GM21526 (cell line): ENCODE measurements around the gene CHFR.
"Not testable (repeated sequence)": the region's sequence is repeated elsewhere in the genome, so short reads cannot be mapped to it uniquely, and the experiment has no call there.

Experiments
- ATAC-seq: cut with Tn5 transposase; IDR thresholded peaks from one replicate; pipeline ENCODE4 v1.9.1; 2021; ENCODE audit warnings: moderate library complexity; ENCODE audit not compliant: unreplicated experiment, low FRiP score

The CHFR gene

DNA sequence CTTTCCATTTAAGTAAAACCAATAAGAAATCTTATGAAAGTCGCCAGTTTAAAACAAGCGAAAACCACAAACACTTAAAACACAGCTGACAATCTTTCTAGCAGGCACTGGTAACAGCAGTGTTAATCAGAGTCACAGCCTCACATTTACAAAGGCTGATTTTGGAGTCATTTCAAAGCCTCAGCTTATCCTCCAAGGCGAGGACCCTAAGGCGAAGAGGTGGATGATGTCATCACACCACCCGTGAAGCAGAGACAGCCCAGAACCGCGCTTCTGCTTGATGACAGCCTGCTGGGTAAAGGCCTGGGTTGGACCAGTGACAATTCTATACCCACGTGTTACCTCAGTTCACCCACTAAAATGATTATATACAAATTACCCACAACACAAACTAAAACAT, 68.8 kb downstream of the CHFR start:
- ATAC-seq, result no peak

- no peak for ATAC-seq
These were observed 73.2 kb downstream of the CHFR start for GRCh38 chr12:132814232-132814631.

- no peak for ATAC-seq
These were observed 74.0 kb downstream of the CHFR start for GRCh38 chr12:132813443-132813842.

DNA sequence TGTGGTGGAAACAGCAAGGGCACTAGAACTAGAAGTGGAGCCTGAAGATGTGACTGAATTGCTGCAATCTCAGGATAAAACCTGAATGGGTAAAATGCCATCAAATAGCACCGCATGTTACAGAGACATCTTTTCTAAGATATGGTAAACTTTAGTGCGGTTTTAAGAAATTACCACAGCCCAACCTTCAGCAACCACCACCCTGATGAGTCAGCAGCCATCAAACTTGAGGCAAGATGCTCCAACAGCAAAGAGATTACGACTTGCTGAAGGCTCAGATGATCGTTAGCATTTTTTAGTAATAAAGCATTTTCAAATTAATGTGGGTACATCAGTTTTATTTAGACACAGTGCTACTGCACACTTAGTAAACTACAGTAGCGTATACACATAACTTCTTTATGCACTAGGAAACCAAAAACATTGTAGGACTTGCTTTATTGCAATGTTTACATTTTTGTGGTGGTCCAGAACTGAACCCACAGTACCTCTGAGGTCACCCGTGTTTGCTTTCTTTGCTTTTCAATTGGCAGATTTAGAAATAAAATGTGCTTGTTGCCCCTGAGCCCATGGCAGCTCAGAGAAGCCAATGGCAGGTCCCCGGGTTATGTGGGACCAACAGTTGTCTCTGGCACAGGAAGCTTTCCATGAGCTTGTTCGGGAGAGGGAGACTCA, 74.6 kb downstream of the CHFR start:
- no peak for ATAC-seq

GRCh38 chr12:132809391-132809790, 78.0 kb downstream of the CHFR start:
- ATAC-seq, result not testable (repeated sequence)

GRCh38 chr12:132807295-132808092, 79.9 kb downstream of the CHFR start:
- ATAC-seq, result no peak

DNA sequence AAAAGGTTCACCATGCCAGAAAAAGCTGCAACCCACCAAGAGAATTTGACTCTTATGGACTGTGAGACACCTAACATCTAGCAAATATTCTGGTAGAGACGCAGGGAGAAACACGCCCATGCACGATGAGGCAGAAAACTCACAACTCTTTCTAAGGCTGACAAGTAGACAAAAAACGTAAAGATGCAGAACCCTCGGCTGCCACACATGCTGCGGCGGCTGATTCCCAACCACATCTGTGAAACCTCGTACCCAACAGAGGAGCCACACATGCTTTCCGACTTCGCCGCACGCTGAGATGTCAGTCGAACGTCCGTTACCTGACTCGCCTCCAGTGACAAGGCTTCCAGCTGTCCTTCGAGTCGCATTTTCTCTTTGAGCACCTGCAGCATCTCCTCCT, 80.5 kb downstream of the CHFR start:
- ATAC-seq, result no peak

DNA sequence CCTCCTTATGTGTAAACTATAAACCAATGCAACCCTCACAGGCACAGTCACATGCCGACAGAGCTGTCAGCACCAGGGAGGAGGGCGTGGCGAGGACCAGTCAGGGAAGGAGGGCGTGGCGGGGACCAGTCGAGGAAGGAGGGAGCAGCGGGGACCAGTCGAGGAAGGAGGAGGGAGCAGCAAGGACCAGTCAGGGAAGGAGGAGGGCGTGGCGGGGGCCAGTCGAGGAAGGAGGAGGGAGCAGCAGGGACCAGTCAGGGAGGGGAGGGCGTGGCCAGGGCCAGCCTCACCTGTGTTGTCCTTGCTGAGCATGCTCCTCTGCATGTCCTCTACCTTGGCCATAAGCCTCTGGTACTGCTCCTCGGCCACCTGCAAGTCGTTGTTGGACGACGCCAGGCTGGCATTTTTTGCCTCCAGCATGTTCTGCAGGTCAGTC, 83.0 kb downstream of the CHFR start:
- ATAC-seq, result no peak

- no peak for ATAC-seq
These were observed 83.5 kb downstream of the CHFR start for GRCh38 chr12:132803888-132804287.

- ATAC-seq, result no peak
These were observed 84.3 kb downstream of the CHFR start for GRCh38 chr12:132803125-132803524.

GRCh38 chr12:132801741-132802140, 85.7 kb downstream of the CHFR start:
- no peak for ATAC-seq

GRCh38 chr12:132798836-132799235, 88.6 kb downstream of the CHFR start:
- ATAC-seq, result no peak

GRCh38 chr12:132797820-132798570, 89.4 kb downstream of the CHFR start:
- no peak for ATAC-seq

GRCh38 chr12:132795847-132796246, 91.6 kb downstream of the CHFR start:
- ATAC-seq, result no peak

GRCh38 chr12:132791940-132792339, 95.5 kb downstream of the CHFR start:
- not testable (repeated sequence) for ATAC-seq

DNA sequence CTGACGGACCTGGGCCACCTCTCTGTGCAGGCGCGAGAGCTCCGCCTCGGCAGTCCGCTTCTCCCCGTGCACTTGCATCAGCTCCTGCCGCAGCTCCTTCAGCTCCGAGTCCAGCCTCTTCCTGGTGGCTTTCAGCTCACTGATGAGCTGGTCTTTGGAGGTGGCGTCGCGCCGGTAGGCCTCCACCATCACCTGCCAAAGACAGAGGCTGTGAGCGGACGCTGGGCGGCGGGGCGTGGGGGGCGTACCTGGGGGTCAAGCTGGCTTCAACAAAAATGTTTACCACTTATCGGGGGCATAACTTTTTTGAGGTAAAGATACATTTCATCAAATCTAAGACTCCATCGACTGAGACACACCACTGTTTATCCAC, 98.3 kb downstream of the CHFR start:
- no peak for ATAC-seq

- no peak for ATAC-seq
These were observed 98.9 kb downstream of the CHFR start for GRCh38 chr12:132788375-132789098.

DNA sequence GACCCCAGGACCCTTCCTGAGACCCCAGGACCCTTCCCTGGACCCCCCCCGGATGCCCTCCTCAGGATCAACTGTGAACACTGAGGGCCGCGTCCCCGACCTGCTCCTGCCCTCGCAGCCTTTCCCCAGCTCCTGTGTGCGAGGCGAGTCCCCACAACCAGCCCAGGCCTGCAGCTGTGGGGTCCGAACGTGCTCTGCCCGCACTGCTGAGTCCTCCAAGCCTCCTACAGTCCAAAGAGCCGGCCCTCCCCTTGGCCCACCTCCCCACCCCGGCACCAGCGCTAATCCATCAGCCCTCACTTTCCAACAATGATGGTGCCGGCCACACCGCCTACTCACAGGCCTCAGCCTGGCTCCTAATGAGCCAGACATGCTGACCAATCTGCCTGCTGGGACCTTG, 99.5 kb downstream of the CHFR start:
- no peak for ATAC-seq

DNA sequence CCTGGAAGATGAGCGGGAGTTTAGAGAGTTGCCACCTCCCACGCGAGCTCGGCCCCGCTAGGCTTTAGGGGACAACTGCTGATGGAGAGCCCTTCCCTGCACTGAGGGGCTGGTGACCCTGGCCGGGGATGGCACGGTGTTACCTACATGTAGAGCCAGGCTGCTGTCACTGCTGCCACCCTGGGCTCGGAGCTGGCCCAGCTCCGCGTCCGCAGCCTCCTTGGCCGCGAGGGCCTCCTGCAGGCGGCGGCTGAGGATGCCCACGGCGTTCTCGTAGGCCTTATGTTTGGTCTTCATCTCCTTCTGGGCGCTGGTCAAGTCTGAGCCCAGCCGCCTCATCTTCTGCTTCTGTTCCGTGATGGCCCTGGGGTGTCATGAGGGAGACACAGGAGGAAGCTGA, 101.2 kb downstream of the CHFR start:
- no peak for ATAC-seq

DNA sequence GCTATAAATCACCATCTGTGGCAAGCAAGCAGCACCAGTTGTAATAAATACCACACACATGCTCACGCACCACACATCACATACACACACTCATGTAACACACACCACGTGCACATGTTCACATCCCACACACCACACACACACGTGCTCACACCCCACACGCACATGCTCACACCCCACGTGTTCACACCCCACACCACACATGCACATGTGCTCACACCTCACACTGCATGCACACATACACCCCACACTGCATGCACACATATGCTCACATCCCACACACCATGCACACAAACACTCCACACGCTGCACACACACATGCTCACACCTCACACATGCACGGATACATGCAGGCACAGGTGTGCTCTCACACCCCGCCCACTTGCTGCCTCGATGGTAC, 102.8 kb downstream of the CHFR start:
- ATAC-seq, result no peak
